Endothelial cell of umbilical vein (primary cell): ENCODE results near the gene TOGARAM2.

Experiments
- GATA2 ChIP-seq: IDR thresholded peaks from 2 replicates; pipeline ENCODE4 v1.7.0; 2011; ENCODE audit warnings: low read depth, mild to moderate bottlenecking, moderate library complexity, mixed read lengths, low read length; ENCODE audit not compliant: insufficient read length, insufficient read depth
- POLR2A ChIP-seq: IDR thresholded peaks from 2 replicates; pipeline ENCODE4 v1.6.1; 2012; ENCODE audit warnings: low read depth, mild to moderate bottlenecking, control low read depth, low read length
- POLR2AphosphoS5 ChIP-seq: IDR thresholded peaks from 2 replicates; pipeline ENCODE4 v1.6.1; 2012; ENCODE audit warnings: low read depth, mild to moderate bottlenecking, control low read depth, low read length, moderate library complexity; ENCODE audit not compliant: insufficient read depth
- TF ChIP-seq, protein P1 (sequence below), 2 donors: IDR thresholded peaks; 1 replicate in 1 of 2; 2 replicates in 1 of 2; pipeline ENCODE4 v1.5.1; 2011; ENCODE audit warnings: low read length in 2 of 2, mild to moderate bottlenecking in 2 of 2, moderate library complexity in 2 of 2, control low read depth in 1 of 2, inconsistent platforms in 1 of 2, low read depth in 1 of 2; ENCODE audit not compliant: insufficient read depth in 1 of 2; ENCODE audit errors: extremely low read depth in 1 of 2

DNA sequence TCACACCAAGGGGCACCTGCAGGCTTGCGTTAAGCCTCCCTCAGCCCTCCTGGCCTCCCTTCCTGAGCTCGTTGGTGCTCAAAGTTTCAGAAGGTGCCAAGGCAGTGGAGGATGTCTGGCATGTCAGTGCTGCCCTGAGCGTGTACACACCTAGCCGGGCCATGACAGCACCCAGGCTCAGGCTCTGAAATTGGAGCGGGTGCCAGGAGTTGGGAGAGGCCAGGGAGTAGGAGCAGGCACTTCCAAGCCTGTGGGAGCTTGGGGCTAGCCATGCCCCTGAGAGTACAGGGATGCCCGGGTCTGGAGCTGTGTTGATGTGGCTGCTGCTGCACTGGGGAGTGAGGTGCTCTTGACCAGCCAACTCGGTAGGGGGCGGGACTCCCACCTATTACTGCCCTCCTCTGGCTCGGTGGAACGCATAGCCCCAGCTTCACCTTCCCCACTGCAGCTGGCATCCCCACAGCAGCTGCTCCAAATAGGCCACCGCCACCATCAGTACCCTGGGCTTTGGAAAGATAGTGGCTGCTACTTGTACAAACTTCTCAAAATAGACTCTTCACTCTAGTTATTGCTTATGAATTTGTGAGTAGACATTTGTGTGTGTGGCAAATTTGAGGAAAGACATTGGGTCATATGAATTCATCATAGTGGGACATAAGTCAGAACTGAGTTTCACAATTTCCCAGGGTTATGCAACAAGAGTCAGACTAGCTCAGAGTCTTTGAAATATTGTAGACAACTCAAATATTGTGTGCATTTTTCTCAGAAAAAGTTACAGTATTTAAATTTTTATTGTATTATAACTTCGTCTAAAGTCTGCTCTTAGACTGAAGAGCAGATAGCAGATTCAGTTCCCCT, 100.0 kb downstream of the TOGARAM2 start:
- TF ChIP-seq POLR2A (no peak), GATA2 (no peak), POLR2AphosphoS5 (no peak)
- TF ChIP-seq, protein P1, sequence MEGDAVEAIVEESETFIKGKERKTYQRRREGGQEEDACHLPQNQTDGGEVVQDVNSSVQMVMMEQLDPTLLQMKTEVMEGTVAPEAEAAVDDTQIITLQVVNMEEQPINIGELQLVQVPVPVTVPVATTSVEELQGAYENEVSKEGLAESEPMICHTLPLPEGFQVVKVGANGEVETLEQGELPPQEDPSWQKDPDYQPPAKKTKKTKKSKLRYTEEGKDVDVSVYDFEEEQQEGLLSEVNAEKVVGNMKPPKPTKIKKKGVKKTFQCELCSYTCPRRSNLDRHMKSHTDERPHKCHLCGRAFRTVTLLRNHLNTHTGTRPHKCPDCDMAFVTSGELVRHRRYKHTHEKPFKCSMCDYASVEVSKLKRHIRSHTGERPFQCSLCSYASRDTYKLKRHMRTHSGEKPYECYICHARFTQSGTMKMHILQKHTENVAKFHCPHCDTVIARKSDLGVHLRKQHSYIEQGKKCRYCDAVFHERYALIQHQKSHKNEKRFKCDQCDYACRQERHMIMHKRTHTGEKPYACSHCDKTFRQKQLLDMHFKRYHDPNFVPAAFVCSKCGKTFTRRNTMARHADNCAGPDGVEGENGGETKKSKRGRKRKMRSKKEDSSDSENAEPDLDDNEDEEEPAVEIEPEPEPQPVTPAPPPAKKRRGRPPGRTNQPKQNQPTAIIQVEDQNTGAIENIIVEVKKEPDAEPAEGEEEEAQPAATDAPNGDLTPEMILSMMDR (IDR thresholded peaks at IDR 0.05; ENCODE audit: extremely low read depth in 1 of 2, insufficient read depth in 1 of 2, low read depth in 1 of 2, low read length in 2 of 2) = no peak
